Upper lobe of left lung (tissue), 4 donors: ENCODE measurements around the gene TGM2.

Experiments used
- CTCF ChIP-seq, 6 experiments: fragments of 450-650 bp in 4 of 6; fragments of 200-600 bp in 2 of 6; sonication (generic) in 2 of 6; IDR thresholded peaks; one replicate each; pipeline ENCODE4 v1.5.1; 2016 to 2019; ENCODE audit warnings: antibody characterized with exemption in 6 of 6
- EP300 ChIP-seq, 4 donors: sonication (generic); formaldehyde crosslinking; IDR thresholded peaks; one replicate each; pipeline ENCODE4 v1.5.1; 2017; ENCODE audit warnings: antibody characterized with exemption in 4 of 4, control low read depth in 2 of 4

GRCh38 chr20:38180781-38181180 is 15.7 kb upstream of the TGM2 start:
- no peak for TF ChIP-seq CTCF (IDR thresholded peaks at IDR 0.05)
- TF ChIP-seq EP300 (IDR thresholded peaks at IDR 0.05), result no peak
